CD4-positive, alpha-beta T cell treated with Interleukin-2 at 100 ng/mL for 4 hours (primary cell): ENCODE measurements around the gene CEP170B.
"Not testable (repeated sequence)": the region's sequence is repeated elsewhere in the genome, so short reads cannot be mapped to it uniquely, and the experiment has no call there.

Experiments used
- DNase-seq: peaks from one replicate; pipeline ENCODE4 v3.0.0-alpha.2; 2020; ENCODE audit warnings: low spot score

Gene CEP170B

GRCh38 chr14:104844306-104845032, 20.6 kb upstream of the CEP170B start:
- DNase-seq = no peak

GRCh38 chr14:104845033-104845666, 19.9 kb upstream of the CEP170B start:
- DNase-seq = no peak

GRCh38 chr14:104845834-104846441, 19.1 kb upstream of the CEP170B start:
- DNase-seq = no peak

- no peak for DNase-seq
Measured at GRCh38 chr14:104852280-104852663, 12.8 kb upstream of the CEP170B start.

- DNase-seq = no peak
Measured at GRCh38 chr14:104855532-104856090, 9.5 kb upstream of the CEP170B start.

GRCh38 chr14:104856157-104856868, 8.8 kb upstream of the CEP170B start:
- no peak for DNase-seq

- DNase-seq = no peak
Measured at GRCh38 chr14:104856869-104857860, 7.9 kb upstream of the CEP170B start.

- not testable (repeated sequence) for DNase-seq
Measured at GRCh38 chr14:104857931-104858330, 7.1 kb upstream of the CEP170B start.

GRCh38 chr14:104858811-104859426, 6.1 kb upstream of the CEP170B start:
- no peak for DNase-seq

GRCh38 chr14:104859900-104860299, 5.2 kb upstream of the CEP170B start:
- no peak for DNase-seq

GRCh38 chr14:104860414-104860813, 4.7 kb upstream of the CEP170B start:
- no peak for DNase-seq

GRCh38 chr14:104863131-104863862, 1.8 kb upstream of the CEP170B start:
- DNase-seq = no peak

- DNase-seq = no peak
Measured at GRCh38 chr14:104863923-104864266, 1.2 kb upstream of the CEP170B start.

- DNase-seq = no peak
Measured at GRCh38 chr14:104864267-104865080, 594 bp upstream of the CEP170B start.

GRCh38 chr14:104865631-104866441, 768 bp downstream of the CEP170B start:
- DNase-seq = no peak

- DNase-seq = no peak
Measured at GRCh38 chr14:104866451-104867370, 1.6 kb downstream of the CEP170B start.

GRCh38 chr14:104867371-104868059, 2.4 kb downstream of the CEP170B start:
- DNase-seq = no peak
